Aorta (tissue), 5 donors: ENCODE data around the gene HSF2. TPM values are rescaled to one million over a fixed set of nuclear protein-coding genes. Genes with fewer than 3 reads are reported as not detected.
"Not testable (repeated sequence)": the region's sequence is repeated elsewhere in the genome, so short reads cannot be mapped to it uniquely, and the experiment has no call there.

Source experiments
- ATAC-seq: fragments of 200-7000 bp; cut with Tn5 transposase; one replicate; pipeline ENCODE4 v1.9.1; 2022; ENCODE audit warnings: moderate library complexity; ENCODE audit not compliant: low FRiP score
- DNase-seq, 2 donors: peaks; one replicate each; pipeline ENCODE4 v3.0.0-alpha.2; 2020
- H3K27ac ChIP-seq, 2 donors: one replicate each; pipeline ENCODE4 v1.5.1; 2013; ENCODE audit warnings: low read length in 2 of 2, mild to moderate bottlenecking in 2 of 2, moderate library complexity in 2 of 2, control low read depth in 1 of 2, inconsistent platforms in 1 of 2, low read depth in 1 of 2
- H3K27me3 ChIP-seq, 2 donors: one replicate each; pipeline ENCODE4 v1.6.1; 2013; ENCODE audit warnings: control low read depth in 1 of 2, low read length in 1 of 2, mild to moderate bottlenecking in 1 of 2, moderate library complexity in 1 of 2; ENCODE audit not compliant: insufficient read depth in 2 of 2, control insufficient read depth in 1 of 2
- H3K36me3 ChIP-seq, 2 donors: one replicate each; pipeline ENCODE4 v1.6.1; 2013; ENCODE audit warnings: control low read depth in 1 of 2, low read length in 1 of 2, mild to moderate bottlenecking in 1 of 2; ENCODE audit not compliant: insufficient read depth in 2 of 2, control insufficient read depth in 1 of 2
- H3K4me1 ChIP-seq, 2 donors: one replicate each; pipeline ENCODE4 v1.6.1; 2013; ENCODE audit warnings: low read length in 2 of 2, control low read depth in 1 of 2, mild to moderate bottlenecking in 1 of 2, moderate library complexity in 1 of 2; ENCODE audit not compliant: insufficient read depth in 2 of 2, control insufficient read depth in 1 of 2
- H3K4me3 ChIP-seq, 2 donors: one replicate each; pipeline ENCODE4 v1.5.1; 2013; ENCODE audit warnings: low read length in 2 of 2, control low read depth in 1 of 2, mild to moderate bottlenecking in 1 of 2
- H3K9me3 ChIP-seq: one replicate; pipeline ENCODE4 v1.6.1; 2013; ENCODE audit warnings: mild to moderate bottlenecking, low read length; ENCODE audit not compliant: control insufficient read depth
- WGBS, 2 donors: extraction: QIAGEN DNeasy Blood & Tissue Kit; methylation state at CpG; one replicate each; pipeline ENCODE4 v1.1.7; 2013; 5-methylcytosine and 5-hydroxymethylcytosine counted together
- intact Hi-C, 2 donors: fragments of 100-400 bp; cut with DNase I; formaldehyde crosslinking; loops; one replicate each; pipeline versions ENCODE4 v1.14.2 to v1.15.0; 2022
- polyA plus RNA-seq, 2 donors: library from polyadenylated mRNA; stranded (reverse); fragments of 200-250 nt; gene quantifications; one replicate each; pipeline ENCODE4 v1.2.3, GENCODE V29; 2013
- total RNA-seq, 2 donors: library from RNA; stranded (reverse); fragmentation: NEBNext Ultra II Directional; extraction: Animal tissue kit (Norgen Biotek cat#: 25700); gene quantifications; one replicate each; pipeline ENCODE4 v1.2.1, GENCODE V29; 2021
- donor health status: healthy with polysubstance abuse.
- donor health status: Bipolar disorder and iron deficiency.
- donor health status: DM: no; HTN: no; CAD: no.
- donor health status: DM: no; HTN: no; CAD: no.
- donor health status: DM: yes; HTN: yes; CAD: no.

The HSF2 gene
- total and polyA plus RNA-seq, 4 donors, result 6.8 to 13.9 (median 10.6) TPM

- DNase-seq (no peak), ATAC-seq (no peak)
- no peaks in the 10 kb centered on the region for H3K27me3 ChIP-seq
- no peak overlapping the region for H3K27ac ChIP-seq
- 86 to 89% methylated on average over 4 of the region's 4 CpGs for WGBS, 2 donors
- H3K9me3 ChIP-seq, result no peaks in the 10 kb centered on the region
- intact Hi-C loops, result no loop called here
- H3K36me3 ChIP-seq, result peaks cover 5 to 9% of the 10 kb centered on the region in 2 donors
- peaks cover 0 to 4% of the 10 kb centered on the region in 2 donors for H3K4me1 ChIP-seq
- no peak overlapping the region for H3K4me3 ChIP-seq
Measured at GRCh38 chr6:122454673-122455072, 55.2 kb downstream of the HSF2 start.

DNA sequence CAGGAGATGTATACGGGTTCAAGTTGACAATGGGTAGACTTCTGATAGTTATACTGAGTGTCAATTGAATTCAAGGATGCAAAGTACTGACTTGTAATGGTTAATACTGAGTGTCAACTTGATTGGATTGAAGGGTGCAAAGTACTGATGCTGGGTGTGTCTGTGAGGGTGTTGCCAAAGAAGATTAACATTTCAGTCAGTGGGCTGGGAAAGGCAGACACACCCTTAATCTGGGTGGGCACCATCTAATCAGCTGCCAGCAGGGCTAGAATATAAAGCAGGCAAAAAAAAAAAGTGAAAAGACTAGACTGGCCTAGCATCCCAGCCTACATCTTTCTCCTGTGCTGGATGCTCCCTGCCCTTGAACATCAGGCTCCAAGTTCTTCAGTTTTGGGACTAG is 55.7 kb downstream of the HSF2 start:
- DNase-seq, H3K4me3 ChIP-seq, ATAC-seq, H3K36me3 ChIP-seq, H3K27me3 ChIP-seq, H3K4me1 ChIP-seq, intact Hi-C loops, H3K27ac ChIP-seq, H3K9me3 ChIP-seq: not testable (repeated sequence)
- WGBS, 2 donors, result 78 to 93% methylated on average over 1 of the region's 1 CpG

- H3K4me1 ChIP-seq, result peaks cover 2 to 10% of the 10 kb centered on the region in 2 donors
- peaks cover 0 to 7% of the 10 kb centered on the region in 2 donors for H3K36me3 ChIP-seq
- H3K9me3 ChIP-seq, result no peaks in the 10 kb centered on the region
- WGBS, 2 donors, result 83 to 94% methylated on average over 1 of the region's 1 CpG
- no peaks in the 10 kb centered on the region for H3K27me3 ChIP-seq
- DNase-seq (no peak), ATAC-seq (no peak)
- intact Hi-C loops, result no loop called here
- H3K27ac ChIP-seq, result no peak overlapping the region
- H3K4me3 ChIP-seq, result no peak overlapping the region
Measured at GRCh38 chr6:122458087-122458486, 58.6 kb downstream of the HSF2 start.

DNA sequence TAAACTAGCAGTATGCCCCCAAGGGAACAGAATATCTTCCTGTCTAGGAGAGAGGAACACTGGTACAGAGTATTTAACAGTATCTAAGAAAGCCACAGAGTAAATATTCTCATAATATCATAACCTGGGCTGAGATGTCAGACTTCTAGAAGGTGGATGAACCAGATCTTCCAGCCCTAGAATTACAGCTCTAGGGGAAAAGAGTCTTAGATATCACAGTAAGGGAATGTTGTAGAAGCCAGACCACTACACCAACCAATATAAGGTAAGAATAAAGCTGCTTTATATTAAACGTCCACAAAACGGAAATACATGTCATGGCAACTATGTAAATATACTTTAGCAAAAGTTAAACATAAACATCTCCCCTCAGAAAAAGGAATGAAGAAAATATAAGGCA is 59.8 kb downstream of the HSF2 start:
- 16 to 23% methylated on average over 2 of the region's 2 CpGs for WGBS, 2 donors
- ATAC-seq (no peak), DNase-seq (no peak)
- no peaks in the 10 kb centered on the region for H3K9me3 ChIP-seq
- no peak overlapping the region for H3K27ac ChIP-seq
- intact Hi-C loops, result no loop called here
- no peak overlapping the region for H3K4me3 ChIP-seq
- H3K27me3 ChIP-seq, result no peaks in the 10 kb centered on the region
- H3K4me1 ChIP-seq, result peaks cover 2 to 10% of the 10 kb centered on the region in 2 donors
- peaks cover 0 to 5% of the 10 kb centered on the region in 2 donors for H3K36me3 ChIP-seq

- 98% methylated on average over 8 of the region's 8 CpGs for WGBS, 2 donors
- intact Hi-C loops, result not testable (repeated sequence)
Measured at GRCh38 chr6:122459865-122460416, 60.5 kb downstream of the HSF2 start.

GRCh38 chr6:122461885-122462284 is 62.4 kb downstream of the HSF2 start:
- Histone ChIP-seq H3K4me3 (no peak overlapping the region), H3K27ac (no peak overlapping the region), H3K9me3 (no peaks in the 10 kb centered on the region), H3K36me3 (peaks cover 0 to 1% of the 10 kb centered on the region in 2 donors), H3K27me3 (no peaks in the 10 kb centered on the region), H3K4me1 (peaks cover 3 to 10% of the 10 kb centered on the region in 2 donors)
- DNase-seq (no peak), ATAC-seq (no peak)
- intact Hi-C loops, result no loop called here
- 84 to 92% methylated on average over 2 of the region's 2 CpGs for WGBS, 2 donors

More at GRCh38 chr6:122459865-122460416, 60.5 kb downstream of the HSF2 start:
- not testable (repeated sequence) for H3K9me3 ChIP-seq, H3K27me3 ChIP-seq, H3K36me3 ChIP-seq, H3K27ac ChIP-seq, DNase-seq, H3K4me3 ChIP-seq, H3K4me1 ChIP-seq, ATAC-seq

DNA sequence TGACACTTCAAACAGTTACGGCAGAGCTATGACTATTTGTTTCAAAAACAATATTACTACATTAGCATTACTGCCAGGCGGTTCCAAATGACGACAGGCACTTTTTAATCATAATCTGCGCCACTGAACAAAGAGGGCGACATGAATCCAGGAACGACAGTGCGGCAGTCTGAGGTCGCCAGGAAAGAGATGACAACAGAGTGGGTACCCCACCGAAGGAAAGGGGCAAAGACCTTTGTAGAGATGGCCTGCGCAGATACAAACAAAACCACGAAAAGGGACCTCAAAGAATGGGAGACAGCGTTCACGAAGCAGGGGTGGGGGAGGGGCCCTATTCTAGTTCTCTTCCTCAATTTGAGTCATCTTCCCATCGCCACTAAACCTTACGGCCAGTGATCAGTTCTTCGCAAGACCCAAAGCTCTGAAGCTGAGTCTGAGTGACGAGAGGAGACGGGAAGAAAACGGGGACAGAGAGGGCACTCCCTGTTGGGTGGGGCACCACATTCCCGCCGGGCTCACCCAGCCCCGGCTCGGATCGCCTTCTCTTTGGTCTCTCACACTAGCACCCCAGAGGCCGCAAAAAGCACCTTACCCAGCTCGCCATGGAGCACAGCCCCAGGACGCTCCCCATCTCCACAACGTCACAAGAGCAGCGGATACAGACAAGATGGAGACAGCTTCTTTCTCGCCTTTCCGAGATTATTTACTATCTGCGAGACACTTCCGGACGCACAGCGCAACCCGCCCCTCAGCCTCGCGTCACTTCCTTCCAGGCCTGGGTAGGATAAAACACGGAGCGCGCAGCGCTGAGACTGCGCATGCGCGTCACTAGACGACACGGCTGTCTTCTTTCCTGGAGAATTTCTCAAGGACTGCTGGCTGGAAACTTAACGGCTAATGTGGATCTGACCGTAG is 71.9 kb downstream of the HSF2 start, which contains the start of gene SERINC1:
Gene SERINC1, minus strand, starts transcription at position 701 of the 915 bp plus-strand sequence. Its CDS starts 70 bp downstream, at position 631.
- 0 to 1% methylated on average over 49 of the region's 49 CpGs for WGBS, 2 donors
- Histone ChIP-seq H3K4me1 (no peaks in the 10 kb centered on the region), H3K4me3 (peak within 1 kb of the TSS; percentile 91), H3K27me3 (no peaks in the 10 kb centered on the region), H3K27ac (peak within 1 kb of the TSS; percentile 81 to 95), H3K36me3 (no peaks in the 10 kb centered on the region), H3K9me3 (no peaks in the 10 kb centered on the region)
- peak; percentile 99 for ATAC-seq
- intact Hi-C loops, result loop anchor here (5.0 to 10.0 kb wide), 2 partner anchors 63 to 74 kb away; partner anchors contain the start of gene HSF2 (in 1 of the 2)
- peak; percentile 97 to 98 for DNase-seq

DNA sequence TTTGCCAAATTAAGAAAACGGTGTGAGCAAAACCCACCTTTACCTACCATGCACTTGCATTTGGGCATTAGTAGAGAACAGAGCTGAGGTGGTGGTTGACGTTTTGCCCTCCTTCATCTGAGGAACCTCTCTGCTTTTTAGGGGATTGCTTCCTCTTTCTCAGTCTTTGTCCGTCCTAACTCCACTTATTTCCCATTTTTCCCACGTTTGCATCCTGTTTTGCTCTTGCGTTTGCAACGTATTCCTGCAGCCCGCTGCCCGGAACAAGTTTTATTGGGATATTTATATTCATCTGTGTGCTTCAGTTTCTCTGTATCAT is 72.5 kb downstream of the HSF2 start:
- no peaks in the 10 kb centered on the region for H3K27me3 ChIP-seq
- peak overlapping the region; percentile 50 to 95 for H3K27ac ChIP-seq
- intact Hi-C loops, result loop anchor here (5.0 to 10.0 kb wide), 2 partner anchors 63 to 75 kb away; partner anchors contain the start of gene HSF2 (in 1 of the 2)
- no peaks in the 10 kb centered on the region for H3K36me3 ChIP-seq
- ATAC-seq (no peak), DNase-seq (no peak)
- H3K9me3 ChIP-seq, result no peaks in the 10 kb centered on the region
- H3K4me1 ChIP-seq, result no peaks in the 10 kb centered on the region
- H3K4me3 ChIP-seq, result peak overlapping the region; percentile 57 to 91
- 0 to 1% methylated on average over 8 of the region's 8 CpGs for WGBS, 2 donors
